LNCaP clone FGC (cell line): ENCODE data around the gene HAX1.

Experiments
- DNase-seq: peaks from one replicate; pipeline ENCODE4 v3.0.0-alpha.2; 2011; ENCODE audit warnings: low read depth
- H3K4me3 ChIP-seq: 2 replicates; pipeline ENCODE4 v1.5.1; 2011; ENCODE audit warnings: mild to moderate bottlenecking, low read depth, low read length, control low read depth
- TF ChIP-seq, protein P1 (sequence below): IDR thresholded peaks from 2 replicates; pipeline ENCODE4 v1.5.1; 2012; ENCODE audit warnings: mild to moderate bottlenecking; ENCODE audit not compliant: control insufficient read depth, insufficient read depth; ENCODE audit errors: extremely low read depth

HAX1 gene

DNA sequence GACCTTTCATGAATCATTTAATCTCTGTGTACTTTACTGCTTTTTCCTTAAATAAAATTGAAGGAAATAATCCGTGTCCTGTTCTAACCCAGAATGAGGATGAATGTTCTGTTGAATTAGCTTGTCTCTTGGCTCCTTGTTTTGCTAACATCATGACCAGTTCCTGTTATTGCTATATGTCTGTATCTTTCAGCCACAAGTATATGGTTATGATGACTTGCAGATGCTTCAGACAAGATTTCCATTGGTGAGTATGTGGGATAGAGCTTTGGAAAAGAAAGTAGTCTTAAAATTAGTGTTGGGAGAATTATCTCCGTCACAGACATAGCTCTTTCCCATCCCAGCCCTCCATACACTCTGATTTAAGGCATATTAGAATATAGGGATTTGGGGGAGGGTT is 13.6 kb upstream of the HAX1 start:
- TF ChIP-seq, protein P1, sequence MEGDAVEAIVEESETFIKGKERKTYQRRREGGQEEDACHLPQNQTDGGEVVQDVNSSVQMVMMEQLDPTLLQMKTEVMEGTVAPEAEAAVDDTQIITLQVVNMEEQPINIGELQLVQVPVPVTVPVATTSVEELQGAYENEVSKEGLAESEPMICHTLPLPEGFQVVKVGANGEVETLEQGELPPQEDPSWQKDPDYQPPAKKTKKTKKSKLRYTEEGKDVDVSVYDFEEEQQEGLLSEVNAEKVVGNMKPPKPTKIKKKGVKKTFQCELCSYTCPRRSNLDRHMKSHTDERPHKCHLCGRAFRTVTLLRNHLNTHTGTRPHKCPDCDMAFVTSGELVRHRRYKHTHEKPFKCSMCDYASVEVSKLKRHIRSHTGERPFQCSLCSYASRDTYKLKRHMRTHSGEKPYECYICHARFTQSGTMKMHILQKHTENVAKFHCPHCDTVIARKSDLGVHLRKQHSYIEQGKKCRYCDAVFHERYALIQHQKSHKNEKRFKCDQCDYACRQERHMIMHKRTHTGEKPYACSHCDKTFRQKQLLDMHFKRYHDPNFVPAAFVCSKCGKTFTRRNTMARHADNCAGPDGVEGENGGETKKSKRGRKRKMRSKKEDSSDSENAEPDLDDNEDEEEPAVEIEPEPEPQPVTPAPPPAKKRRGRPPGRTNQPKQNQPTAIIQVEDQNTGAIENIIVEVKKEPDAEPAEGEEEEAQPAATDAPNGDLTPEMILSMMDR = no peak
- no peak for DNase-seq
- H3K4me3 ChIP-seq = no peak overlapping the region

DNA sequence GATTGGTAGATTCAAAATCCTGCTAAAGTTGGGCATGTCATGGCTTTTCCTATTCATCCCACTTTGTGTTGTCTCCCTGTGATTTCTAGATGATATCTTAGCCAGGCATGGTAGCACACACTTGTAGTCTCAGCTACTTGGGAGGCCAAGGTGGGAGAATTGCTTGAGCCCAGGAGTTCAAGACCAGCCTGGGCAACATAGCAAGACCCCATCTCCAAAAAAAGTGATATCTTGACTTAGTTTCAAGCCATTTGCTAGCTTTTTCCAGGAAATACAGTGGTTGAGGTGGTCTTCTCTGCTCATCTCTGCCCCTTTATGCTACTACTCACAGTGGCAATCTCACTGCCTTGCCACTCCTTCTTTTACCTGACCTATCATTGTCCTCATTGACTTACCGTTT is 12.3 kb upstream of the HAX1 start:
- TF ChIP-seq, protein P1 = no peak
- no peak overlapping the region for H3K4me3 ChIP-seq
- DNase-seq = no peak

DNA sequence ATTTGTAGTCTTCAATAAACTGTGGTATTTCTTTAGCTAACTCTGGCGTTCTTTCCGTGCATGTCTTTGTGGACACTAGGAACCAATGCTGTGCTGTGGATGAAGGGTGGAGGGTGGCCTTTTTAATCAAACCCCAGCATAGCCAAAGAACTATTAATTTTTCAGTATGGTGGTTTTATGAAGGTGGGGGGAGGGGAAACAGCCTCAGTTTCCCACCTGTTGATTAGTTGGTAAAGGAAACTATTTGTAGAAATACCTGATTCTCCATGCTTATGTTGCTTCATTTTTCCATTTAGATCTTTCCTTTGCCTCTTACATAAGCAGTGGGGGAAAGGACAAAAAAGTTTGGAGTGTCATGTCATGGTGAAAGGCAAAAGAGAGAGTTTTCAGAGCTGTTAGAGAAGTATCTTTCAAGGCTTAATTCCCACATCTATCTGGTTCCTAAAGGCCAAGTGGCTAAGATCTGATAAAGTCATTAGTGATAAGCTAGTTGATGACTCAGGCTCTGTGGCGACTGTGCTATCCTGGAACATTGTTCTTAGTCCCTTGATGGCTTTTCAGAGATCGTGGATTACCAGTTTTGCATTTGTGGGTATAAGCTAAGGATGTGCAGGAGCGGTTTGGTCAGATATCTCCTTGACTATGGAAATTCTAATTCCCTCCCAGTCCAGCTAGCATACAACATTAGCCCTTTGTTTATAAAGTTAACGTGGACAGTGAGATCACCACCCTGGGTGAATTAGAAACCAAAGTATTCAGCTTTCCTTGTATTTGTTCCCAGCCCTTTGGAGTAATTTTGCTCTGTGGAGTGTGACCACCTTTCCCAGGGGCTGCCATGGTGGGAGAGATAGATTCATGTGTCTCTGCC is 8.7 kb upstream of the HAX1 start:
- H3K4me3 ChIP-seq = no peak overlapping the region
- DNase-seq = no peak
- TF ChIP-seq, protein P1 = no peak

DNA sequence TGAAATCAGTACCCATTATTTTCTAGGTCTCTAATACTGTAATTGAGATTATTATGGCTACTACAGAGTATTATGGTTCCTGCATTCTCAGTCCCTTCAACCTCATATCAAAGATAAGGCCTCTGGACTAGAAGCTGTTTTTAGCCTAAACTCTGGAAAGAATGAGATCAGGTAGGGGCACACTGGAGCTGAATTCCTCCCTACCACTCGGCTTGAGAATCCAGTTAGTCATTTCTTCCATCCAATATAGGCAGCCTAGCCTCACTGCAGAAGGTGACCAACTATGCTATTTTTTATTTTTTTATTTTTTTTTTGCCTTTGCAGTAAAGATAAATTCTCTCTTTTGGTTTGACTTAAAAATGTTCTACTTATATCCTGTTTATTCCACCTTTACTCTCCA is 8.0 kb upstream of the HAX1 start:
- TF ChIP-seq, protein P1 = no peak
- H3K4me3 ChIP-seq = no peak overlapping the region
- no peak for DNase-seq

DNA sequence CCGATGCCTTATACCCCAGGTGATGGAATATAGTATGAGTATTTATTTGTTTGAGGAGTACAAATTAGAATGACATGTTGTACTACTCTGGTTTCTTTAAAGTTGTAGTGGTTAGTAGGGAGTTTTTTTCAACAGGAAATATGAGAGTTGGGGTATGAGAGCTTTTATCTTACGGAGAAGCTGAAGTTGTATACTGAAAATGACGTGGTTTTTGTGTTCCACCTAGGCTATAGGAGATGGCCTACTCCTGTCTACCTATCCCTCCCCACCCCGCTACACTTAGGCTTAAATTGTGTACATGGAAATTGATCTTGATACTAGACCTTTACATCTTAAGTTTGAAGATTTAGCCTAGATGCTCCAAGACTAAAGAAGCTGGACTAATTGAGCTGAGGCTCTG is 6.8 kb upstream of the HAX1 start:
- DNase-seq = no peak
- TF ChIP-seq, protein P1 = no peak

DNA sequence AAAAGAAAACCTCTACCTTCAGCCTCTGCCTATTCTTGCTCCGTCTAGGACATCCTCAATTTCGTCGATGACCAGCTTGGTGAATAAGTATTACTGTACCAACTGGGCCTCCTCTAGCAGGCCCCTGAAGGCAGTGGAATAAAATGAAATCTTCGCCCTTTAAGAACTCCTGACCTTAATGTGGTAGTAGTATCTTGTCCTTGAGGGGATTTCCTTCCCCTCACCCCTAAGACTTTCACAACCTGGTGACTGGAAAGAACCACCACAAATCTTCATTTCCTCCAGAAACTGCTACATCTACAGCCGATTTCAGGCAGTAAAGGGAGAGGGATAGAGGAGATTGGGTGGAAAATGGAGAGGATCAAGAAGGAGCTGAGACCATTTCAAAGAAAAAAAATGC is 1.6 kb upstream of the HAX1 start:
- H3K4me3 ChIP-seq = no peak overlapping the region
- TF ChIP-seq, protein P1 = no peak
- DNase-seq = no peak

More for the DNA sequence above, 6.8 kb upstream of the HAX1 start:
- H3K4me3 ChIP-seq = no peak overlapping the region
